Kidney (tissue), 14 donors: ENCODE data around the gene PACSIN1. TPM values are rescaled to one million over a fixed set of nuclear protein-coding genes. Genes with fewer than 3 reads are reported as not detected.
A peak's percentile ranks its signal among the peaks of the same experiment; 100 is the strongest.

Experiments used
- DNase-seq, 5 donors: peaks; one replicate each; pipeline ENCODE4 v3.0.0-alpha.2; 2013 to 2020
- FAIRE-seq: peaks from 2 replicates; lab custom pipeline; 2012; peaks lifted over from hg19 to GRCh38; lab: Jason Lieb, UNC
- H3K27ac ChIP-seq, 2 donors: one replicate each; pipeline ENCODE4 v1.7.0; 2013; ENCODE audit warnings: low read depth in 2 of 2, low read length in 2 of 2, inconsistent platforms in 1 of 2
- H3K27me3 ChIP-seq: one replicate; pipeline ENCODE4 v1.7.1; 2013; ENCODE audit warnings: low read length, inconsistent platforms; ENCODE audit not compliant: control insufficient read depth, insufficient read depth
- H3K36me3 ChIP-seq, 3 donors: one replicate each; pipeline versions ENCODE4 v1.7.0 to v1.7.1; 2013; ENCODE audit warnings: low read length in 3 of 3, control low read depth in 1 of 3, inconsistent platforms in 1 of 3; ENCODE audit not compliant: insufficient read depth in 3 of 3, control insufficient read depth in 2 of 3
- H3K4me1 ChIP-seq, 3 donors: one replicate each; pipeline versions ENCODE4 v1.7.0 to v1.7.1; 2013; ENCODE audit warnings: low read length in 3 of 3, inconsistent platforms in 1 of 3, low read depth in 1 of 3; ENCODE audit not compliant: control insufficient read depth in 2 of 3, insufficient read depth in 2 of 3
- H3K4me3 ChIP-seq, 3 donors: one replicate each; pipeline versions ENCODE4 v1.7.0 to v1.8.1; 2013; ENCODE audit warnings: low read length in 3 of 3, control low read depth in 1 of 3, inconsistent platforms in 1 of 3
- H3K9ac ChIP-seq, 3 donors: one replicate each; pipeline versions ENCODE4 v1.7.0 to v1.7.1; 2013; ENCODE audit warnings: low read length in 3 of 3, control low read depth in 1 of 3, inconsistent platforms in 1 of 3
- H3K9me3 ChIP-seq, 3 donors: one replicate each; pipeline versions ENCODE4 v1.7.0 to v1.7.1; 2013; ENCODE audit warnings: low read length in 3 of 3, control low read depth in 1 of 3, inconsistent platforms in 1 of 3; ENCODE audit not compliant: control insufficient read depth in 2 of 3, insufficient read depth in 1 of 3
- CTCF ChIP-seq: IDR thresholded peaks from 3 replicates; pipeline ENCODE4 v1.5.1; 2012; ENCODE audit warnings: mild to moderate bottlenecking, moderate library complexity, borderline replicate concordance; ENCODE audit not compliant: insufficient read depth; ENCODE audit errors: extremely low read depth
- intact Hi-C: fragments of 100-400 bp; cut with DNase I; formaldehyde crosslinking; loops from one replicate; pipeline ENCODE4 v1.11.1; 2022
- polyA plus RNA-seq: library from polyadenylated mRNA; stranded (reverse); fragments of 350-450 nt; fragmentation: Illumina TruSeq; extraction: RNeasy Lipid Tissue Mini Kit (QIAGEN cat#74804); gene quantifications from one replicate; pipeline ENCODE4 v1.2.3, GENCODE V29; 2014; ENCODE audit warnings: low read depth, low replicate concordance; ENCODE audit not compliant: insufficient read depth
- total RNA-seq: library from RNA; stranded (reverse); fragmentation: NEBNext Ultra II Directional; extraction: Animal tissue kit (Norgen Biotek cat#: 25700); gene quantifications from one replicate; pipeline ENCODE4 v1.2.1, GENCODE V29; 2021
- donor health status: control.
- donor health status: control.
- donor health status: control.
- donor health status: control.
- donor health status: control.
- donor health status: DM: yes; HTN: yes; CAD: no.
- donor health status: Normal renal cell carcinoma (clear cell type).

Gene PACSIN1
- total and polyA plus RNA-seq, 2 donors from 2014 or later, result 1.7 to 4.1 TPM

GRCh38 chr6:34558172-34558714, 92.4 kb downstream of the PACSIN1 start:
- H3K4me3 ChIP-seq, result no peak overlapping the region
- no peak overlapping the region for H3K27ac ChIP-seq
- H3K27me3 ChIP-seq, result no peaks in the 10 kb centered on the region
- no peaks in the 10 kb centered on the region for H3K4me1 ChIP-seq
- no peak for TF ChIP-seq CTCF
- H3K9me3 ChIP-seq, result peaks cover 0 to 4% (median 0%) of the 10 kb centered on the region in 3 donors
- H3K36me3 ChIP-seq, result no peaks in the 10 kb centered on the region
- no peak overlapping the region for H3K9ac ChIP-seq
- no peak for FAIRE-seq
- no peak for DNase-seq
- intact Hi-C loops, result no loop called here

GRCh38 chr6:34559651-34560365, 93.9 kb downstream of the PACSIN1 start:
- Histone ChIP-seq H3K4me3 (no peak overlapping the region), H3K9me3 (peaks cover 0 to 4% (median 0%) of the 10 kb centered on the region in 3 donors), H3K27ac (no peak overlapping the region), H3K27me3 (no peaks in the 10 kb centered on the region), H3K36me3 (no peaks in the 10 kb centered on the region), H3K9ac (no peak overlapping the region), H3K4me1 (no peaks in the 10 kb centered on the region)
- TF ChIP-seq CTCF, result no peak
- no peak for FAIRE-seq
- intact Hi-C loops, result no loop called here
- DNase-seq, result no peak

- Histone ChIP-seq H3K36me3 (no peaks in the 10 kb centered on the region), H3K9ac (no peak overlapping the region), H3K27ac (no peak overlapping the region), H3K27me3 (no peaks in the 10 kb centered on the region), H3K4me3 (no peak overlapping the region), H3K9me3 (peaks cover 0 to 4% (median 0%) of the 10 kb centered on the region in 3 donors), H3K4me1 (no peaks in the 10 kb centered on the region)
- DNase-seq (peak in 1 of 5 donors; percentile 48), FAIRE-seq (no peak)
- TF ChIP-seq CTCF, result no peak
- intact Hi-C loops, result no loop called here
Measured at GRCh38 chr6:34560366-34561226, 94.7 kb downstream of the PACSIN1 start.
